HepG2 (cell line): Measurements from ENCODE around the gene CLCNKA. TPM values are rescaled to one million over a fixed set of nuclear protein-coding genes. Genes with fewer than 3 reads are reported as not detected.

ENCODE experiments used
- ATAC-seq: fragments of 200-7000 bp; cut with Tn5 transposase; 3 replicates; pipeline ENCODE4 v1.9.1; 2020; ENCODE audit warnings: mild to moderate bottlenecking, moderate library complexity
- BruUV-seq: library from RNA; stranded (reverse); fragments of 400-500 nt; replicated peaks from 2 replicates; lab custom pipeline; 2021; lab: Mats Ljungman, UMichigan
- CTCF ChIA-PET: fragments of 300-600 bp; formaldehyde crosslinking; extraction: SDS; loops from one replicate; lab custom pipeline; 2021; ENCODE audit warnings: low total read pairs, inconsistent platforms, low intra/inter-chr PET ratio; lab: Yijun Ruan, JAX
- POLR2A ChIA-PET: fragments of 350-600 bp; sonication (Branson Sonifier 250); formaldehyde crosslinking; loops from one replicate; lab custom pipeline; 2020; ENCODE audit warnings: antibody characterized with exemption, inconsistent platforms; lab: Yijun Ruan, JAX
- DNase-seq: peaks from one replicate; pipeline ENCODE4 v3.0.0-alpha.2; 2015; ENCODE audit warnings: low spot score
- FAIRE-seq: peaks from 3 replicates; lab custom pipeline; 2011; peaks lifted over from hg19 to GRCh38; lab: Jason Lieb, UNC
- H2AFZ ChIP-seq: one replicate; pipeline ENCODE4 v1.6.1; 2011; ENCODE audit warnings: low read length, inconsistent platforms
- H3K27ac ChIP-seq: fragments of 300-600 bp; 3 replicates; pipeline ENCODE4 v1.8.0; 2011; ENCODE audit warnings: mixed run types, mild to moderate bottlenecking, mixed read lengths, low read length, inconsistent platforms; ENCODE audit not compliant: insufficient read depth; ENCODE audit errors: extremely low read length
- H3K27me3 ChIP-seq, 2 experiments: fragments of 200-600 bp in 1 of 2; 2 replicates in 1 of 2; 3 replicates in 1 of 2; pipeline versions ENCODE4 v1.6.0 to v1.8.0; 2011; ENCODE audit warnings: low read length in 2 of 2, mild to moderate bottlenecking in 2 of 2, moderate library complexity in 2 of 2, inconsistent platforms in 1 of 2; ENCODE audit not compliant: insufficient read depth in 2 of 2, control insufficient read depth in 1 of 2
- H3K36me3 ChIP-seq, 2 experiments: fragments of 200-600 bp in 1 of 2; replicated peaks in 1 of 2; 2 replicates in 1 of 2; 3 replicates in 1 of 2; pipeline versions ENCODE4 v1.5.1 to v1.8.0; 2011; ENCODE audit warnings: low read length in 2 of 2, inconsistent platforms in 1 of 2; ENCODE audit not compliant: insufficient read depth in 2 of 2, control insufficient read depth in 1 of 2
- H3K4me1 ChIP-seq: 2 replicates; pipeline ENCODE4 v1.5.1; 2012; ENCODE audit warnings: low read length, inconsistent platforms; ENCODE audit not compliant: insufficient read depth
- H3K4me2 ChIP-seq: 2 replicates; pipeline ENCODE4 v1.6.0; 2011; ENCODE audit warnings: low read depth, low read length, inconsistent platforms
- H3K4me3 ChIP-seq, 3 experiments: fragments of 200-600 bp in 1 of 3; sonication (generic), shearing (Covaris generic) in 1 of 3; replicated peaks in 1 of 3; 2 replicates each; pipeline ENCODE4 v1.5.1; 2011 to 2016; ENCODE audit warnings: low read length in 3 of 3, inconsistent platforms in 2 of 3, low read depth in 2 of 3, mild to moderate bottlenecking in 2 of 3, control low read depth in 1 of 3, mixed read lengths in 1 of 3; ENCODE audit not compliant: insufficient read depth in 1 of 3
- H3K79me2 ChIP-seq: one replicate; pipeline ENCODE4 v1.6.1; 2011; ENCODE audit warnings: low read length, inconsistent platforms; ENCODE audit not compliant: insufficient read depth
- H3K9ac ChIP-seq: 2 replicates; pipeline ENCODE4 v1.6.0; 2011; ENCODE audit warnings: mild to moderate bottlenecking, low read depth, low read length, inconsistent platforms; ENCODE audit not compliant: insufficient read depth
- H3K9me3 ChIP-seq: 2 replicates; pipeline ENCODE4 v1.5.1; 2012; ENCODE audit warnings: mild to moderate bottlenecking, low read length
- H4K20me1 ChIP-seq: 2 replicates; pipeline ENCODE4 v1.6.0; 2011; ENCODE audit warnings: inconsistent platforms, mild to moderate bottlenecking, low read length, moderate library complexity; ENCODE audit not compliant: insufficient read depth
- AKNA ChIP-seq: sonication (generic); formaldehyde crosslinking; IDR thresholded peaks from 2 replicates; pipeline ENCODE4 v1.4.0; 2020; ENCODE audit warnings: missing genetic modification reagents, borderline replicate concordance
- ATF1 ChIP-seq: IDR thresholded peaks from 2 replicates; pipeline ENCODE4 v1.6.1; 2016; ENCODE audit warnings: mild to moderate bottlenecking, control low read depth
- CBX1 ChIP-seq: IDR thresholded peaks from one replicate; pipeline ENCODE4 v1.6.1; 2016; ENCODE audit warnings: antibody characterized with exemption, low read depth
- CHCHD3 ChIP-seq: sonication (generic); formaldehyde crosslinking; IDR thresholded peaks from 2 replicates; pipeline ENCODE4 v1.8.0; 2022; ENCODE audit warnings: mild to moderate bottlenecking, missing genetic modification reagents, moderate library complexity
- ELF3 ChIP-seq: IDR thresholded peaks from 2 replicates; pipeline ENCODE4 v1.6.1; 2016; ENCODE audit warnings: missing genetic modification reagents, missing compliant biosample characterization
- ETV5 ChIP-seq: IDR thresholded peaks from 2 replicates; pipeline ENCODE4 v1.6.1; 2018; ENCODE audit warnings: missing biosample characterization, missing genetic modification reagents, inconsistent platforms, borderline replicate concordance
- GABPA ChIP-seq, 2 experiments: IDR thresholded peaks; 2 replicates each; pipeline ENCODE4 v1.6.1; 2011 to 2016; ENCODE audit warnings: low read depth in 2 of 2, low read length in 1 of 2, missing biosample characterization in 1 of 2, missing genetic modification characterization in 1 of 2
- KAT8 ChIP-seq: IDR thresholded peaks from 2 replicates; pipeline ENCODE4 v1.6.1; 2016; ENCODE audit warnings: missing genetic modification reagents, missing compliant biosample characterization
- KDM6A ChIP-seq: IDR thresholded peaks from 2 replicates; pipeline ENCODE4 v1.6.1; 2016; ENCODE audit warnings: low read depth
- NFYB ChIP-seq: sonication (generic); formaldehyde crosslinking; IDR thresholded peaks from 2 replicates; pipeline ENCODE4 v1.4.0; 2020; ENCODE audit warnings: missing genetic modification reagents
- RARA ChIP-seq: IDR thresholded peaks from 2 replicates; pipeline ENCODE4 v1.6.1; 2016; ENCODE audit warnings: missing genetic modification reagents, missing compliant biosample characterization
- REST ChIP-seq, 2 experiments: IDR thresholded peaks; 2 replicates each; pipeline ENCODE4 v1.6.1; 2011 to 2012; ENCODE audit warnings: low read length in 2 of 2, borderline replicate concordance in 1 of 2, low read depth in 1 of 2, mild to moderate bottlenecking in 1 of 2, moderate library complexity in 1 of 2
- SP140L ChIP-seq: sonication (generic); formaldehyde crosslinking; IDR thresholded peaks from 2 replicates; pipeline ENCODE4 v1.4.0; 2020; ENCODE audit warnings: missing genetic modification reagents, borderline replicate concordance
- ZBTB1 ChIP-seq: sonication (generic); formaldehyde crosslinking; IDR thresholded peaks from 2 replicates; pipeline ENCODE4 v1.4.0; 2020; ENCODE audit warnings: missing genetic modification reagents, borderline replicate concordance
- ZNF672 ChIP-seq: sonication (generic); formaldehyde crosslinking; IDR thresholded peaks from 2 replicates; pipeline ENCODE4 v1.8.1; 2022; ENCODE audit warnings: missing genetic modification reagents
- WGBS: methylation state at CpG from one replicate; pipeline ENCODE4 v1.1.6; 2017; ENCODE audit warnings: low lambda C conversion rate; 5-methylcytosine and 5-hydroxymethylcytosine counted together
- in situ Hi-C: cut with HindIII; loops from 2 replicates; pipeline ENCODE4 v1.10.0; 2017; ENCODE audit warnings: low pct_unique_long_range_greater_than_20kb; ENCODE audit not compliant: extremely low pct_ligation_motif_present
- intact Hi-C: fragments of 100-400 bp; cut with micrococcal nuclease; formaldehyde crosslinking; loops from one replicate; pipeline ENCODE4 v1.10.0; 2022; ENCODE audit not compliant: unreplicated experiment
- polyA plus RNA-seq, 8 experiments: library from polyadenylated mRNA; depleted of rRNA in 3 of 8; stranded (reverse) in 7 of 8; unstranded in 1 of 8; fragments of >200 nt; fragmentation: Illumina TruSeq in 4 of 8; extraction: Trizol in 4 of 8; gene quantifications; 2 replicates each; pipeline versions ENCODE4 v1.2.1 to v1.2.3, GENCODE V29; 2011 to 2016; ENCODE audit warnings: low read depth in 4 of 8, missing spikeins in 1 of 8, mixed read lengths in 1 of 8; ENCODE audit not compliant: insufficient read depth in 1 of 8
- total RNA-seq, 5 experiments: library from RNA; depleted of rRNA; stranded (reverse); fragments of >200 nt; fragmentation: Illumina TruSeq; extraction: Trizol; gene quantifications; 2 replicates each; pipeline ENCODE4 v1.2.3, GENCODE V29; 2016; ENCODE audit warnings: low read depth in 1 of 5
- TF ChIP-seq, protein P1 (sequence below): sonication (generic); formaldehyde crosslinking; IDR thresholded peaks from 2 replicates; pipeline ENCODE4 v1.4.0; 2020; ENCODE audit warnings: mild to moderate bottlenecking, low read depth, missing genetic modification reagents

Gene CLCNKA
- total and polyA plus RNA-seq, 2 of the 13 experiments (the other 11 are each of a cell fraction or from before 2014, with no cell fraction given): 0.03 TPM; not detected in 1

- no peak overlapping the region for H3K9ac ChIP-seq
- in situ Hi-C loops: no loop called here
- ATAC-seq: no peak
- no peak overlapping the region for H3K4me3 ChIP-seq
- no peak for FAIRE-seq
- H3K79me2 ChIP-seq: no peaks in the 10 kb centered on the region
- intact Hi-C loops: no loop called here
- no peaks in the 10 kb centered on the region for H3K9me3 ChIP-seq
- CTCF ChIA-PET: no interaction called here
- no peak overlapping the region for H2AFZ ChIP-seq
- BruUV-seq: no TSS peak
- peaks cover 3% of the 10 kb centered on the region; the same call in 1 of the 2 replicates for H4K20me1 ChIP-seq
- peaks cover 9 to 32% of the 10 kb centered on the region in 2 experiments; a peak in 4 of 5 replicates for H3K27me3 ChIP-seq
- no peaks in the 10 kb centered on the region for H3K36me3 ChIP-seq
- POLR2A ChIA-PET: no interaction called here
- no peak overlapping the region for H3K27ac ChIP-seq
- H3K4me2 ChIP-seq: no peak overlapping the region
- DNase-seq: no peak
- H3K4me1 ChIP-seq: peaks cover 19% of the 10 kb centered on the region
- 20% methylated on average over 16 of the region's 19 CpGs for WGBS
- TF ChIP-seq NFYB: no peak
- TF ChIP-seq AKNA (CRISPR knock-in tag): no peak
- TF ChIP-seq CBX1: no peak
- no peak for TF ChIP-seq KAT8 (CRISPR knock-in tag)
- no peak for TF ChIP-seq ZNF672 (CRISPR knock-in tag)
- TF ChIP-seq ZBTB1 (CRISPR knock-in tag): no peak
- TF ChIP-seq CHCHD3 (CRISPR knock-in tag): no peak
- no peak for TF ChIP-seq RARA
- no peak for TF ChIP-seq KDM6A (CRISPR knock-in tag)
- no peak for TF ChIP-seq ELF3 (CRISPR knock-in tag)
- no peak for TF ChIP-seq REST (IDR thresholded peaks at IDR 0.05; ENCODE audit: borderline replicate concordance in 1 of 2, low read depth in 1 of 2, low read length in 2 of 2)
- TF ChIP-seq ATF1 (CRISPR knock-in tag): no peak
- TF ChIP-seq GABPA (IDR thresholded peaks at IDR 0.05; ENCODE audit: low read depth, low read length): no peak
- no peak for TF ChIP-seq GABPA (CRISPR knock-in tag; IDR thresholded peaks at IDR 0.05; ENCODE audit: low read depth)
- no peak for TF ChIP-seq SP140L
- TF ChIP-seq, protein P1, sequence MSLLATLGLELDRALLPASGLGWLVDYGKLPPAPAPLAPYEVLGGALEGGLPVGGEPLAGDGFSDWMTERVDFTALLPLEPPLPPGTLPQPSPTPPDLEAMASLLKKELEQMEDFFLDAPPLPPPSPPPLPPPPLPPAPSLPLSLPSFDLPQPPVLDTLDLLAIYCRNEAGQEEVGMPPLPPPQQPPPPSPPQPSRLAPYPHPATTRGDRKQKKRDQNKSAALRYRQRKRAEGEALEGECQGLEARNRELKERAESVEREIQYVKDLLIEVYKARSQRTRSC: no peak
- TF ChIP-seq ETV5 (CRISPR knock-in tag): no peak
Observed at GRCh38 chr1:16028237-16029002, 6.6 kb downstream of the CLCNKA start.
